H9 (cell line): ENCODE results near the gene ZNF619. TPM values are rescaled to one million over a fixed set of nuclear protein-coding genes. Genes with fewer than 3 reads are reported as not detected.
A peak's percentile ranks its signal among the peaks of the same experiment; 100 is the strongest.

Experiments used
- DNase-seq: peaks from one replicate; pipeline ENCODE4 v3.0.0-alpha.2; 2017
- H2AFZ ChIP-seq: one replicate; pipeline ENCODE4 v1.6.1; 2013; ENCODE audit warnings: mild to moderate bottlenecking, low read length, control low read depth, moderate library complexity
- H2AK5ac ChIP-seq: 2 replicates; pipeline ENCODE4 v1.6.1; 2013; ENCODE audit warnings: low read length, control low read depth, mixed read lengths; ENCODE audit not compliant: insufficient read length
- H2BK120ac ChIP-seq: one replicate; pipeline ENCODE4 v1.6.1; 2013; ENCODE audit warnings: low read depth, mild to moderate bottlenecking, low read length, control low read depth, inconsistent platforms; ENCODE audit not compliant: poor library complexity, severe bottlenecking
- H2BK12ac ChIP-seq: 2 replicates; pipeline ENCODE4 v1.6.1; 2013; ENCODE audit warnings: low read length, control low read depth, mixed read lengths, low read depth; ENCODE audit not compliant: insufficient read length
- H2BK15ac ChIP-seq: 2 replicates; pipeline ENCODE4 v1.6.1; 2013; ENCODE audit warnings: low read depth, low read length, control low read depth
- H2BK20ac ChIP-seq: one replicate; pipeline ENCODE4 v1.6.1; 2013; ENCODE audit warnings: low read depth, mild to moderate bottlenecking, low read length, control low read depth, inconsistent platforms; ENCODE audit not compliant: poor library complexity, severe bottlenecking
- H2BK5ac ChIP-seq: 2 replicates; pipeline ENCODE4 v1.6.1; 2013; ENCODE audit warnings: low read length, control low read depth, mixed read lengths; ENCODE audit not compliant: insufficient read length
- H3K14ac ChIP-seq: 2 replicates; pipeline ENCODE4 v1.6.1; 2013; ENCODE audit warnings: low read length, control low read depth; ENCODE audit not compliant: insufficient read depth
- H3K18ac ChIP-seq: 2 replicates; pipeline ENCODE4 v1.6.1; 2013; ENCODE audit warnings: low read depth, mild to moderate bottlenecking, mixed read lengths, low read length, control low read depth; ENCODE audit not compliant: insufficient read length
- H3K23ac ChIP-seq: 2 replicates; pipeline ENCODE4 v1.6.1; 2013; ENCODE audit warnings: low read length, control low read depth, mixed read lengths, low read depth; ENCODE audit not compliant: insufficient read length
- H3K23me2 ChIP-seq: 2 replicates; pipeline ENCODE4 v1.6.1; 2013; ENCODE audit warnings: low read depth, mild to moderate bottlenecking, mixed read lengths, low read length, control low read depth; ENCODE audit not compliant: insufficient read length, poor library complexity, severe bottlenecking
- H3K27ac ChIP-seq: 2 replicates; pipeline ENCODE4 v1.5.1; 2013; ENCODE audit warnings: low read length, control low read depth, mixed read lengths, low read depth; ENCODE audit not compliant: insufficient read length
- H3K27me3 ChIP-seq: 2 replicates; pipeline ENCODE4 v1.6.1; 2013; ENCODE audit warnings: low read length, control low read depth, inconsistent platforms; ENCODE audit not compliant: insufficient read depth
- H3K4ac ChIP-seq: 2 replicates; pipeline ENCODE4 v1.6.1; 2013; ENCODE audit warnings: low read depth, mild to moderate bottlenecking, control low read depth, inconsistent platforms, low read length, moderate library complexity
- H3K4me1 ChIP-seq: 2 replicates; pipeline ENCODE4 v1.6.1; 2013; ENCODE audit warnings: low read length, control low read depth, inconsistent platforms; ENCODE audit not compliant: insufficient read depth
- H3K4me2 ChIP-seq: 2 replicates; pipeline ENCODE4 v1.6.1; 2013; ENCODE audit warnings: low read length, control low read depth, mixed read lengths; ENCODE audit not compliant: insufficient read length, insufficient read depth
- H3K56ac ChIP-seq: 2 replicates; pipeline ENCODE4 v1.6.1; 2013; ENCODE audit warnings: low read depth, mild to moderate bottlenecking, mixed read lengths, low read length, control low read depth; ENCODE audit not compliant: insufficient read length
- H3K79me1 ChIP-seq: 2 replicates; pipeline ENCODE4 v1.6.1; 2013; ENCODE audit warnings: low read depth, mild to moderate bottlenecking, moderate library complexity, low read length, control low read depth, inconsistent platforms; ENCODE audit not compliant: insufficient read depth, poor library complexity, severe bottlenecking
- H3K79me2 ChIP-seq: 2 replicates; pipeline ENCODE4 v1.6.1; 2013; ENCODE audit warnings: low read length, control low read depth, inconsistent platforms; ENCODE audit not compliant: insufficient read depth
- H3K9ac ChIP-seq: 2 replicates; pipeline ENCODE4 v1.6.1; 2013; ENCODE audit warnings: low read length, control low read depth, mixed read lengths; ENCODE audit not compliant: insufficient read length; ENCODE audit errors: extremely low read depth
- H3K9me3 ChIP-seq: one replicate; pipeline ENCODE4 v1.6.1; 2013; ENCODE audit warnings: low read depth, low read length, inconsistent platforms; ENCODE audit not compliant: control insufficient read depth
- H3T11ph ChIP-seq: one replicate; pipeline ENCODE4 v1.6.1; 2013; ENCODE audit warnings: mild to moderate bottlenecking, low read length, control low read depth, inconsistent platforms
- H4K20me1 ChIP-seq: one replicate; pipeline ENCODE4 v1.6.1; 2013; ENCODE audit not compliant: control insufficient read depth, insufficient read length, insufficient read depth
- H4K5ac ChIP-seq: 2 replicates; pipeline ENCODE4 v1.6.1; 2013; ENCODE audit warnings: low read depth, mild to moderate bottlenecking, mixed read lengths, low read length, control low read depth; ENCODE audit not compliant: insufficient read length
- H4K8ac ChIP-seq: replicated peaks from 2 replicates; pipeline ENCODE4 v1.6.1; 2013; ENCODE audit warnings: low read length, control low read depth, mixed read lengths, low read depth; ENCODE audit not compliant: insufficient read length
- H4K91ac ChIP-seq: 2 replicates; pipeline ENCODE4 v1.6.1; 2013; ENCODE audit warnings: low read depth, mild to moderate bottlenecking, moderate library complexity, mixed read lengths, low read length, control low read depth; ENCODE audit not compliant: insufficient read length
- H3K27ac Mint-ChIP-seq, 3 experiments: 2 replicates in 2 of 3; 3 replicates in 1 of 3; pipeline ENCODE4 v1.8.0; 2020 to 2021; ENCODE audit warnings: mixed read lengths in 3 of 3, mild to moderate bottlenecking in 1 of 3, moderate library complexity in 1 of 3
- H3K27me3 Mint-ChIP-seq: 2 replicates; pipeline ENCODE4 v1.8.0; 2021; ENCODE audit warnings: low read depth, mild to moderate bottlenecking, moderate library complexity, mixed read lengths
- H3K36me3 Mint-ChIP-seq, 3 experiments: 2 replicates in 2 of 3; 3 replicates in 1 of 3; pipeline ENCODE4 v1.8.0; 2020 to 2021; ENCODE audit warnings: low read depth in 3 of 3, mixed read lengths in 3 of 3; ENCODE audit not compliant: insufficient read depth in 1 of 3
- H3K4me1 Mint-ChIP-seq, 2 experiments: 2 replicates each; pipeline ENCODE4 v1.8.0; 2020; ENCODE audit warnings: mixed read lengths in 2 of 2
- H3K4me3 Mint-ChIP-seq, 2 experiments: 2 replicates in 1 of 2; 3 replicates in 1 of 2; pipeline ENCODE4 v1.8.0; 2020 to 2021; ENCODE audit warnings: mild to moderate bottlenecking in 2 of 2, mixed read lengths in 2 of 2, moderate library complexity in 1 of 2
- H3K9me3 Mint-ChIP-seq, 2 experiments: 2 replicates in 1 of 2; 3 replicates in 1 of 2; pipeline ENCODE4 v1.8.0; 2020; ENCODE audit warnings: mild to moderate bottlenecking in 2 of 2, mixed read lengths in 2 of 2, moderate library complexity in 1 of 2
- WGBS: extraction: QIAGEN DNeasy Blood & Tissue Kit; methylation state at CpG from one replicate; pipeline ENCODE4 v1.1.7; 2013; ENCODE audit warnings: missing lambda C conversion rate, low lambda C conversion rate, mixed read lengths; ENCODE audit not compliant: insufficient read length; ENCODE audit errors: extremely low coverage; 5-methylcytosine and 5-hydroxymethylcytosine counted together
- total RNA-seq: library from RNA; stranded (reverse); gene quantifications from 2 replicates; pipeline ENCODE4 v1.2.1, GENCODE V29; 2021
- TF ChIP-seq, protein P1 (sequence below): fragments of 200-600 bp; sonication (generic); conservative IDR thresholded peaks from 3 replicates; pipeline ENCODE4 v1.8.0; 2021; ENCODE audit warnings: antibody characterized with exemption, mild to moderate bottlenecking

Gene ZNF619
- total RNA-seq, 1 experiment from 2014 or later = 4.8 TPM

DNA sequence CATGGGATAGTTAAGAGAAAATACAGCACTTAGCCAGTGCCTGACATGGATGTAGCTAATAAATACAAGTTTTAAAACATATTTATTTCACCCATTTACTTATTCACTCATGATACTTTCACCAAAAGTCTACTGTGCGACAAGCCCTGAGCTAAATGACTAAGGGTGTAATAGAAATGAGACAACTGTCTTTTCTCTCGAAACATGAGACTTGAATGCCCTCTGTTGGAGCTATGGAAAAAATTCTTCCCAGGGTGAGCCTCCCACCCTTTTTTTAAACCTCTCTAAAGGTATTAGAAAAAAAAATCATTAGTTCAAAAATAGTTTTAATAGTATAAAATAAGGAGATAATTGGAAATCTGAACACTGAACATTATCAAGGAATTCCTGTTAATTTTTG, 44.1 kb upstream of the ZNF619 start:
- no peaks in the 10 kb centered on the region for H3K23me2 ChIP-seq
- H3K9me3 ChIP-seq = no peaks in the 10 kb centered on the region
- H3K56ac ChIP-seq = no peak overlapping the region
- H4K8ac ChIP-seq = no peak overlapping the region
- H4K5ac ChIP-seq = no peak overlapping the region
- no peaks in the 10 kb centered on the region for H3K79me2 ChIP-seq
- no peak overlapping the region for H3K27ac Mint-ChIP-seq
- no peak for DNase-seq
- no peak overlapping the region for H2BK12ac ChIP-seq
- no peak overlapping the region for H4K91ac ChIP-seq
- H3K23ac ChIP-seq = no peak overlapping the region
- no peaks in the 10 kb centered on the region; the same call in 1 of the 2 replicates for H3K4me1 ChIP-seq
- no peak overlapping the region for H3K4ac ChIP-seq
- H3K9ac ChIP-seq = no peak overlapping the region
- H2BK15ac ChIP-seq = no peak overlapping the region
- no peak overlapping the region for H3T11ph ChIP-seq
- no peak overlapping the region for H2BK120ac ChIP-seq
- no peaks in the 10 kb centered on the region for H3K79me1 ChIP-seq
- H2AFZ ChIP-seq = no peak overlapping the region
- TF ChIP-seq, protein P1, sequence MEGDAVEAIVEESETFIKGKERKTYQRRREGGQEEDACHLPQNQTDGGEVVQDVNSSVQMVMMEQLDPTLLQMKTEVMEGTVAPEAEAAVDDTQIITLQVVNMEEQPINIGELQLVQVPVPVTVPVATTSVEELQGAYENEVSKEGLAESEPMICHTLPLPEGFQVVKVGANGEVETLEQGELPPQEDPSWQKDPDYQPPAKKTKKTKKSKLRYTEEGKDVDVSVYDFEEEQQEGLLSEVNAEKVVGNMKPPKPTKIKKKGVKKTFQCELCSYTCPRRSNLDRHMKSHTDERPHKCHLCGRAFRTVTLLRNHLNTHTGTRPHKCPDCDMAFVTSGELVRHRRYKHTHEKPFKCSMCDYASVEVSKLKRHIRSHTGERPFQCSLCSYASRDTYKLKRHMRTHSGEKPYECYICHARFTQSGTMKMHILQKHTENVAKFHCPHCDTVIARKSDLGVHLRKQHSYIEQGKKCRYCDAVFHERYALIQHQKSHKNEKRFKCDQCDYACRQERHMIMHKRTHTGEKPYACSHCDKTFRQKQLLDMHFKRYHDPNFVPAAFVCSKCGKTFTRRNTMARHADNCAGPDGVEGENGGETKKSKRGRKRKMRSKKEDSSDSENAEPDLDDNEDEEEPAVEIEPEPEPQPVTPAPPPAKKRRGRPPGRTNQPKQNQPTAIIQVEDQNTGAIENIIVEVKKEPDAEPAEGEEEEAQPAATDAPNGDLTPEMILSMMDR = peak; percentile 28; the same call in 1 of the 3 replicates
- peaks cover 8 to 11% of the 10 kb centered on the region in 2 experiments for H3K4me1 Mint-ChIP-seq
- no peak overlapping the region for H2BK5ac ChIP-seq
- H2BK20ac ChIP-seq = no peak overlapping the region
- H3K27me3 Mint-ChIP-seq = no peaks in the 10 kb centered on the region; the same call in none of the 2 replicates
- H2AK5ac ChIP-seq = no peak overlapping the region
- H3K9me3 Mint-ChIP-seq = peaks cover 0 to 4% of the 10 kb centered on the region in 2 experiments; a peak in 3 of 5 replicates
- H3K14ac ChIP-seq = no peak overlapping the region
- H3K18ac ChIP-seq = no peak overlapping the region
- H3K27me3 ChIP-seq = no peaks in the 10 kb centered on the region
- no peak overlapping the region for H3K27ac ChIP-seq
- H3K36me3 Mint-ChIP-seq = no peaks in the 10 kb centered on the region
- no peaks in the 10 kb centered on the region for H4K20me1 ChIP-seq
- H3K4me3 Mint-ChIP-seq = no peak overlapping the region
- no peak overlapping the region for H3K4me2 ChIP-seq
- WGBS = no CpG with 5 or more reads among the region's 2 CpGs
